Measurements from ENCODE around the gene CTSW.

DNA sequence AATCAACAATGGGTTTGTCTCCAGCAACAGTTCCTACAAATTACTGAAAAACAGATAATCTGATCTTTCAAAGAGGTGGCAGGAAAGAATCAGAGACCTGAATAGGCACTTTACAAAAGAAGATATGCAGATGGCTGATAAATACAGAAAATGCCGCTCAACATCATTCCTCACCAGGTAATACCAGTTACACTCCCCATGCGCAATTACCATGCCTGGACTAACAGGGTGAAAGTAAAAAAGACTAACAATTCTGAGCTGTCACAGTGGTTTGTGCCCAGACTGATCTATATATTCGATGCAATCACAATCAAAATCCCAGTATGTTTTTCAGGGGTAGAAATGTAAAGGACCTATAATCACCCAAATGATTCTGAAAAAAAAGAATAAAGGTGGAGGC, 35.8 kb upstream of the CTSW start:
- TF ChIP-seq POLR2A (IDR thresholded peaks at IDR 0.05), result no peak
- TF ChIP-seq, protein P1, sequence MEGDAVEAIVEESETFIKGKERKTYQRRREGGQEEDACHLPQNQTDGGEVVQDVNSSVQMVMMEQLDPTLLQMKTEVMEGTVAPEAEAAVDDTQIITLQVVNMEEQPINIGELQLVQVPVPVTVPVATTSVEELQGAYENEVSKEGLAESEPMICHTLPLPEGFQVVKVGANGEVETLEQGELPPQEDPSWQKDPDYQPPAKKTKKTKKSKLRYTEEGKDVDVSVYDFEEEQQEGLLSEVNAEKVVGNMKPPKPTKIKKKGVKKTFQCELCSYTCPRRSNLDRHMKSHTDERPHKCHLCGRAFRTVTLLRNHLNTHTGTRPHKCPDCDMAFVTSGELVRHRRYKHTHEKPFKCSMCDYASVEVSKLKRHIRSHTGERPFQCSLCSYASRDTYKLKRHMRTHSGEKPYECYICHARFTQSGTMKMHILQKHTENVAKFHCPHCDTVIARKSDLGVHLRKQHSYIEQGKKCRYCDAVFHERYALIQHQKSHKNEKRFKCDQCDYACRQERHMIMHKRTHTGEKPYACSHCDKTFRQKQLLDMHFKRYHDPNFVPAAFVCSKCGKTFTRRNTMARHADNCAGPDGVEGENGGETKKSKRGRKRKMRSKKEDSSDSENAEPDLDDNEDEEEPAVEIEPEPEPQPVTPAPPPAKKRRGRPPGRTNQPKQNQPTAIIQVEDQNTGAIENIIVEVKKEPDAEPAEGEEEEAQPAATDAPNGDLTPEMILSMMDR (IDR thresholded peaks at IDR 0.05), result no peak
- no peak for TF ChIP-seq EP300 (IDR thresholded peaks at IDR 0.05)
